ACHN (cell line): ENCODE results near the gene IL17A.
"Not testable (repeated sequence)": the region's sequence is repeated elsewhere in the genome, so short reads cannot be mapped to it uniquely, and the experiment has no call there.

Experiments
- DNase-seq: peaks from one replicate; pipeline ENCODE4 v3.0.0-alpha.2; 2015
- in situ Hi-C: cut with HindIII; loops from 2 replicates; pipeline ENCODE4 v1.10.0; 2017; ENCODE audit warnings: low sequenced_read_pairs, low pct_ligation_motif_present, low pct_unique_long_range_greater_than_20kb

Gene IL17A

DNA sequence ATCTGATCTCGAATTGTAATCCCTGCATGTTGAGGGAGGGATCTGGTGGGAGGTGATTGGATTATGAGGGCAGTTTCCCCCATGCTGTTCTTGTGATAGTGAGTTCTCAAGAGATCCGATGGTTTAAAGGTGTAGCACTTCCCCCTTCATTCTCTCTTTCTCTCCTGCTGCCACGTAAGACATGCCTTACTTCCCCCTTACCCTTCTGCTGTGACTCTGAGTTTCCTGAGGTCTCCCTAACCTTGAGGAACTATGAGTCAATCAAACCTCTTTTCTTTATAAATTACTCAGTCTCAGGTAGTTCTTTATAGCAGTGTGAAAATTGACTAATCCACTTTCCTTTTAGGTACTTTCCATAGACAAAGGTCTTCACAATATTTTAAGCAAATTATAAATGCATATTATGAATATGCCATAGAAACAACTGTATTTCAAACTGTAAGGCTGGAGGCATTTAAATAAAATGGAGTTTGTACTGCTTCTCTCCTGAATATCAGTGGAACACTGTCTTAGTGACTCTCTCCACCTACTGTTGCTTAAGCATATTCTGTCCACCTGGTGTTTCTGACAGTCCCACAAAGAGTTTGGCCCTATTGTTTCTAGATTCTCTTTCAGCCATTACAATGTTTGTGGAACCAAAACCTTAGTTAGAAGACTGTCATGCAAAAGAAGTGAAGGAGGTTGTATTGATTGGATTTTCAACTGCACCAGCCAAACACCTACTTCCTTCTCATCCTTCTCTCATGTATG lies 24.3 kb upstream of the IL17A start:
- DNase-seq = no peak
- in situ Hi-C loops = no loop called here

DNA sequence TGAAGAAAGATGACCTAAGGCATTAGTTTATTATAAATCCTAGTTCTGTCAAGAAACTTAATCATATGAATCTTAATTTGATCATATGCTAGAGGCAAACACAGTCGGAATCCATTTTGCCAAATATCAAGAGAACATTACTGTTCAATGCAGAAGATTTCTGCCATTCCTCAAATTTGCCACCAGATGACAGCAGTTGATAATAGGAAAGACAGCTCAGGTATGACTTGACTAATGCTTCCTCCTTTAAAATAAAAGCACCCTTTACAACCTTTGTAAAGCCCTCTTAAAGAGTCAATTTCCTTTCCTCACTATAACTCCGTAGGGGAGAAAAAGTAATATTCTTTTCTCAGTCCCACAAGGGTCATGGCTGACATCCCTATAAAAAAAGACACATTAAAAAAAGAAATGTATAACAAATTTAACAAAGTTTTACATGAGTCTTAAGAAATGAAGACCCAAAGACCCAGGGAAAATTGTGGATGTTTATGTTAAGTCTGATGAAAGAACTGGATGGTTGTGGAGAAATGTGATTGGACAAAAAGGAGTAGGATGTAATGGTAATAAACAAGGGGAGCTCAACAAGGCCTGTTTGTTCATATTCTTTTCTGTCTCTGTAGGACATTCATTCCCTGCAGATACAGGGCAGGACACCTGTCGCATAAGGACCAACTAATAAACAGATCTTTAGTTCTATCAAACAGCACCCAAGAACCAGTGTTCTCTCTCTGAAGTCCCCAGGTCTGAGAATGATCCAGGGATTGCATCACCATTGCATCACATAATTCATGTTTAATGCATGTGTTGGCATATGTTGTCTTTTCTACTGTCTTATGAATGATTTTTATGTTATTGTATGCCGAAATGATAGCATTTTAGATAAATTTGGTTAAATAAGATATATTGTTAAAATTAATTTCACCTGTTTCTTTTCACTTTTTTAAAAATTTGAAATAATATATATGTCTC lies 23.0 kb upstream of the IL17A start:
- in situ Hi-C loops = no loop called here
- DNase-seq = peak; percentile 43

DNA sequence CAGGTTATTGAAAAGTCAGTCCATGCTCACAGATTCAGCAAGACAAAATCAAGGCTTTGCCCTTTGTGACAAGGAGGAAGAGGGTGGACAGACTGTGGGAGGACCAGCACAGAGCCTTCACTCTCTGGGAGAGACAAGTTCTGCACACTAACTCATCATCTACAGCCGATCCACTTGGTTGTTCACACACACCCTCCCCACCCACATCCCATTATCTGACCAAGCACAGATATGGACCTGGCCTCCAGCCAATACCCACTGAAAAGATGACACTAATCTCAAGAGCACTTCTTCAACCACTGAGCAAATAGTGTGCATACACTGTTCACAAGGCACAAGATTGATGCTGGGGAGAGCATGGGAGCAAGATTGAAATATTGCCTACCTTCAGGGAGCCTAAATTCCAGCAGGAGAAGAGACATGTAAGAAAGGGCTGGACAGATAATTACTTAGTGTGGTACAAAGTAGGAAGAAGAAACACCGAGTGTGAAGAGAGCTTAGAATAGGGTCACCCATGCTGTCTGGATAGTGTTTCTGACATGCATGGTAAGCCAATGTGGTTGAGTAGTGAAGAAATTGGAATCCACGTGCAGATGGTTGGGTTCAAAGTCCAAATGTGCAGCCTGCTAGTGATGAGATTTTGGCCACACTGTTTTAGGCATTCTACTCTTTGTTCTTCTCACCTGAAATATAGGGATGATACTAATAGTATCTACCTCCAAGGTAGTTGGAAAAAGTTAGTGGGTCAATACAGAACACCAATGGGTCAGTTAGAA lies 21.7 kb upstream of the IL17A start:
- DNase-seq = no peak
- in situ Hi-C loops = no loop called here

DNA sequence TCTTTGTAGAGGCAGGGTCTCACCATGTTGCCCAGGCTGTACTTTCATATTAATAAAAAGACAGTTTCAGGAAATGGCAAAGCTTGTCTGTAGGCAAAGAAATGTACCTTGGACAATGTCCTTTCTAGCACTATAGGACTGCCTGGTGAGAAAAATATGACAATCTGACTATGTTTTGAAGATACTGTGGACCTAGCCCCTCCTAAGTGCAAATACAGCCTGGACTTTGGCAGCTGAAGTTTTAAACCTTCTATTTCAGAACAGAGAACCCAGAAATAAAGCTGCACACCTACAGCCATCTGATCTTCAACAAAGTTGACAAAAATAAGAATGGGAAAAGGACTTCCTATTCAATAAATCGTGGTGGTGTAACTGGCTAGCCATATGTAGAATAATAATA lies 18.9 kb upstream of the IL17A start:
- in situ Hi-C loops = no loop called here
- DNase-seq = no peak

DNA sequence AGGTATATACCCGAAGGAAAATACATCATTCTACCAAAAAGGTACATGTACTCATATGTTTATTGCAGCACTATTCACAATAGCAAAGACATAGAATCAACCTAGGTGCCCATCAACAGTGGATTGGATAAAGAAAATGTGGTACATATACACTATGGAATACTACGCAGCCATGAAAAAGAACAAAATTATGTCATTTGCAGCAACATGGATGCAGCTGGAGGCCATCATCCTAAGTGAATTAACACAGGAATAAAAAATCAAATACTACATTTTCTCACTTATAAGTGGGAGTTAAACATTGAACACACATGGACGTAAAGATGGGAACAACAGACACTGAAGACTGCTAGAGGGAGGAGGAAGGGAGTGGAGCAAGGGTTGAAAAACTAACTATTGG lies 17.8 kb upstream of the IL17A start:
- DNase-seq, in situ Hi-C loops: not testable (repeated sequence)

DNA sequence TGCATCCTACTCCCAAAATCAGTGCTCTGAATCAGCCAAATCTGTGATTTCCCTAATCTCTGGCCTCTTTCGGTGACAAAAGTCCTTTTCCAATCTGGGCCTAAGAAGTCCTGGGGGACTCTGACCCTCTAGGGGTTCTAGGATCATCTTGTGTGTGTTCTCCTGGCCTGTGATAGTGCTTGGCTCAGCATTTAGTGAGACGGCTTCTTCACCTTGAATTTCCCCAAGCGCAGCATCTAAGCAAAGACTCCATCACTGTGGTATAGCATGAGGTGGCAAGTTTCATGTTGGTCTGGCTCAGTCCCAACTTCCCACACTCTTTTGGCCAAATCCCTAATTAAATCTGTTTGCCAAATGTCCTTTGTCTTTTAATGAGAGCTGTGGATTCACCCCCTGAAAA lies 12.1 kb upstream of the IL17A start:
- in situ Hi-C loops = no loop called here
- no peak for DNase-seq

DNA sequence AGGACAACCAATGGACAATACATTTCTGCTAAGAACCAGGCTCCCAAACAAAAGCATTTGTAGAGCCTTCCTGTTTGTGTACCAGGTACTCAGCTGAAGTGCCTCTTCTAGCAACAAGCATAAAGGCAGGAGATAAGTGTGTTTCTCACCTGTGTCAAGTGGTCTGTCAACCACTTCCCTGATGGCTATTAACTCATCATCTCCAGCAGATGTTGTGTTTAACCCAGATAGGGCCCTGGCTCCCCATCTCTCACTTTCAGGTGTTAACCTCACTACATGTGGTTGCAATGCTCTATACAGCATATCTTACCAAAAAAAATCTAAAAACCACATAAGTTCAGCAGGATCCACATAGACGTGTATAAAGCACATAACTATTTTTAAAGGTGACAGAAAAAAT lies 9.6 kb upstream of the IL17A start:
- DNase-seq = no peak
- in situ Hi-C loops = no loop called here

DNA sequence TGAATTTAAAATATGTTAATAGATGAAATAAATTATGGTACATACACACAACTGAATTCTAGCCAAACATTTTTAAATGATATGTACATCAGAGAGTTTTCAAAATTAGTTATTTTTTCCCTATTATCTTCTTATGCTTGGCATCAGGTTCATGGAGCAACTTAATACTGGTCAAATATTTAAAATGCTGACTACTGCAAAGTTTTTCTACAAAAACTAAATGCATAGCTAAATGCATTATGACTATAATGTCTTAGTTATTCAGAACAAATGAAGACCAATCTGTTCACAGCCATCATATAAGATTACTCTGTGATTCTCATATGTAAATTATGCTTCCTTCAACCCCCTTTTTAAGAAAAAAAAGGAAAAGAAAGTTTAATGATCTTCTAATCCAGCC lies 8.2 kb upstream of the IL17A start:
- DNase-seq = no peak
- in situ Hi-C loops = no loop called here

DNA sequence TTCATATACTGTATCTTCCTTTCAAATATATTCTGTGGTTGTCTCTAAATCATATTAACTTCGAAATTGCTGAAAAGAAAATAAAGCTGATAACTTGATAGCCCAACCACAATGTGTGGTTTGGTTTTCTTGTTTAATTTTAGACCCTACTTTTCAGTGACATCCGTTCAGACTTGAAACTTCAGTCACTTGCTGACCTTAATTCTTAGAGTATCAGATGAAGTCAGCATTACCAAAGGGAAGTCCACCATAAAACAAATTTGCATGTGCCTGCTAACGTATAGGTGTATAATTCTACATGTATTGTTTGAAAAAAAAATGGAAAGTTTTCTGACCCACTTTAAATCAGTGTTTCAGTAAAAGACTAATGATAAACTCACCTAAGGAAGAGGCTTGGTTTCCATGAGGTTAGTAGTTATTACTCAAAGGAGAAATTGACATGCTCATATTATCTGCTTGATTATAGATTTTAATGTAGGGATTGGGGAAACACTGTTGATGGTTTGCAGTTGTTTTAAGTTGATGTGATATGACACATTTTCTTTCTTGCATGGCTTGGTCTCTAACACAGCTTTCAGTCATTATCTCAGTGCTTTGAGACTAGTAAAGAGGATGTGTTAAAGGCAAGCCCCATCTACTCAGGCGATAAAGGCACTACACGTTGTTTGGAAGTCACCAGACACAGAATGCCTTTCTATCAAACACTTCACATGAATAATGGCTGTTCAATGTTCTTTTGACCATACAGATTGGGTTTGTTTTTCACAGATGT lies 5.2 kb upstream of the IL17A start:
- in situ Hi-C loops = no loop called here
- no peak for DNase-seq

DNA sequence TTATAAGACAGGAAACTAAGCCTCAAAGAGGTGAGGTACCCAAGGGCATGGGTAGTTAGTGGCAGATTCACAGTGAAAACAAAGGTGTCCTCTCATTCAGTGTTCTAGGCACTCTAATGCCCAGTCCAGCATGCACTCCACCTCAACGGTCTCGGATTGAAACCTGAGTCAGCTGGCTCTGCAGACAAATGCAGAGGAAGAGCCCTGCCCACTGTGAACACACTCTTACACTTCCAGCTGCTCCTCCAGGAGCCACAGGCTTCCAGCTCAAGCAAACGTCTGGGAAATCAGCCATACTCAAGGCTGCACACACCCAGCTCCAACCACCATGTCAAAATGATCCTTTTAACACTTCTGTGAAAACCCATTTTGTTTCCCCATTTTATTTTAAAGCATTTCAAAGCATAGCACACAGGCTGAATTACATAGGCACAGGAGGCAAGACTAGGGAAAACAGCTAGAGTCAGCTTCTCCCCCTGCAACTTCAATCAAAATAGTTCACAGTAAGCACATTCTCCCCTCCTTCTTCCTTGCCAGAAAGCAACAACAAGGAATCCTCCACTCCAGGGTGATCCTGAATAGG lies 3.0 kb upstream of the IL17A start:
- DNase-seq = no peak

DNA sequence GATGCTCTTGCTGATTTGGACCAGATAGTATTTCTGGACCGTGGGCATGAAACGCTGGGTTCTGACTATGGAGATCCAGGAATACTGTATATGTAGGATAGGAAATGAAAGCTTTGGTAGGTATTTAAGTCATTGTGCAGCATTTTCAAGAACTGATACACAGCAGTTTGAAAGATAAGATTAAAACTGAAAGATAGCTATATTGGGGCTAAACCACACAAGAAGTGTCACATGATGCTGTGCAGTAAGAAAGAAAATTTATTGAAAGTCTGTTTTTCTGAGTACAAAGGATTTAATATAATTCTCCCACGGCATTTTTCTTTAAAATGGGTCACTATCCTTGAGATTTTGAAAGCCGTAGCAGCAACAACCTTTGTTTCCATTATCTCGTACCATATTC lies 305 bp downstream of the IL17A start:
- no peak for DNase-seq
- in situ Hi-C loops = no loop called here

More for the DNA sequence above, 3.0 kb upstream of the IL17A start:
- in situ Hi-C loops = no loop called here

DNA sequence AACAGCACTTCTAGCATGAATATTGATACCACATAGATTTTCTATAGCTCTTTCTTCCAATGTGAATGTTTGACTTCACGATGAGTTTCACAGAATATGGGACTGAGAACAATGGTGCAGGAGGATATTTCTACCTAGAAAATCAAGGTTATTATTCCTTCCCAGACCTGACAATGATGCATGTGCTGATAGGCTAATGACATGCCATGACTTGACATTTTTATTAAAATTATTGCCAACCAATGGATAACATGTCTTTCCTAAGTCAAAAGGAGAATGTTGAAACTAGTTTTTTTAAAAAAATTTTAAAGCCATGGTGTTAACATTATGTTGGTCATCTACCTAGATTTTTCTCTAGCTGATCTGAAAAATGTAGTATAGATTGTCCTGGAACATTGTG lies 923 bp downstream of the IL17A start:
- in situ Hi-C loops = no loop called here
- DNase-seq = no peak

DNA sequence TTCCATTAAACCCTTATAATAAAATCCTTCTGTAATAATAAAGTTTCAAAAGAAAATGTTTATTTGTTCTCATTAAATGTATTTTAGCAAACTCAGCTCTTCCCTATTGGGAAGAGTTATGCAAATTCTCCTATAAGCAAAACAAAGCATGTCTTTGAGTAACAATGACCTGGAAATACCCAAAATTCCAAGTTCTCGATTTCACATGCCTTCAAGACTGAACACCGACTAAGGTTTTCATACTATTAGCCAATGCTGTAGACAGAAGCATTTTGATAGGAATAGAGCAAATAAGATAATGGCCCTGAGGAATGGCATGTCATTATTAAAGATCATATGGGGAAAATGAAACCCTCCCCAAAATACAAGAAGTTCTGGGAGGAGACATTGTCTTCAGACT lies 3.8 kb downstream of the IL17A start:
- in situ Hi-C loops = no loop called here
- no peak for DNase-seq

DNA sequence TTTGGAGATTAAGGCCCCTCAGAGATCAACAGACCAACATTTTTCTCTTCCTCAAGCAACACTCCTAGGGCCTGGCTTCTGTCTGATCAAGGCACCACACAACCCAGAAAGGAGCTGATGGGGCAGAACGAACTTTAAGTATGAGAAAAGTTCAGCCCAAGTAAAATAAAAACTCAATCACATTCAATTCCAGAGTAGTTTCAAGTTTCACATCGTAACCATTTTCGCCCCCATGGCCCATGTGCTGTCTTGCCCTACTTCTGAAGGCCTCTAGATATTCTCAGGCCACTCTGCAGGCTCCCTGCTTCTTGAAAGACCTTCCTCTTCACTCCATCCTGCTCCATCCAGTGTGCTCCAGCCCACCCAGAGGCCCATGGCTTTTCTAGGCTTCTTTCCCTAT lies 4.2 kb downstream of the IL17A start:
- in situ Hi-C loops = no loop called here
- DNase-seq = no peak

DNA sequence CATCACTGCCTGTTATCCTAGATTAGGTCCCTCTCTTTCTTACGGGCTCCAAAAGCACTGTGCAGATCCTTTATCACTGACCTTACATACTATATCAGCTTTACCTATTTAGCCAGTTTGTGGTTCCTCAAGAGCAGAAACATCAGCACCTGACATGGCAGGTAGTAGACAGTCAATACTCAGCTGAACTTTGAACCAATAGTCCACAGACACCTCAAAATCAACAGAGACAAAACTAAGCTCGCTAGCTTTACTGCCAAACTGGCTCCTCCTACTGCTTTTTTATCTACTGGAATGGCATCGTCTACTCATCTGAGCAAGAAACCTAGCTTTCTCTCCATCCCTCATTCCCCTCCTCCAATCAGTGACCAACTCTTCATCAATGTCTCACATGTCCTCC lies 5.6 kb downstream of the IL17A start:
- in situ Hi-C loops = no loop called here
- DNase-seq = no peak

DNA sequence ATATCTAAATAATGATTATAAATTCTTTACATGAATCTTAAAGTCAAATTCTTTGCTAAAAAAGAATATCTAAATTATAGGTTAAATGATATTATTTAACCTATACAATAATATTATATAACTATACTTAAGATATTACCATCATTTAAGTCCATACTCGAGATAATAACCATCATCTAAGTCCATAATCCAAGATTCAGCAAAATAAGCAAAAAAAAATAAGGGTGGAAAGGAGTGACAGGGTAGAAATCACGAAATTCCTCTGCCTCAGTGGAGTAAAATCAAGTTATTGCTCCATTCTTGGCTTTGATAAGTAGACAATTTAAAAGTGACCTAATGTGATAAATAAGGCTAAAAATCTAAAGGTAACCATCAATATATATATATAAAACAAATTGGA lies 9.7 kb downstream of the IL17A start:
- in situ Hi-C loops = no loop called here
- DNase-seq = no peak

DNA sequence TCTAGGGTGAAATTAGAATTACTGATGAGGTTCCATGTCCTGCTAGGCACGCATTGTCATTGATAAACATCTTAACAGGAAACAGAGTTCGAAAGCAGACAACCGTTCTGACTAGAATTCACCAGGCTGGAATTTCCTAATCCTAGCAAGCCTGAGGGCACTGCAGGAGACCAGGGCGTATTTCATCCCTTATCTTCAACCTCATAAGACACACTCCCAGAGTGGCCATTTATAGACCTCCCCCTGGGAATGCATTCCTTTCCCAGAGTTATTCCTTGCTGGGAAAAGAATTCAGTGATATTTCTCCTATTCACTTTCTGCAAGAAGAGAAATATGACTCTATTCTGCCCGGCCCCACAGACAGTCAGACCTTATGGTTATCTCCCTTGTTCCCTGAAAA lies 13.9 kb downstream of the IL17A start:
- in situ Hi-C loops, DNase-seq: not testable (repeated sequence)

DNA sequence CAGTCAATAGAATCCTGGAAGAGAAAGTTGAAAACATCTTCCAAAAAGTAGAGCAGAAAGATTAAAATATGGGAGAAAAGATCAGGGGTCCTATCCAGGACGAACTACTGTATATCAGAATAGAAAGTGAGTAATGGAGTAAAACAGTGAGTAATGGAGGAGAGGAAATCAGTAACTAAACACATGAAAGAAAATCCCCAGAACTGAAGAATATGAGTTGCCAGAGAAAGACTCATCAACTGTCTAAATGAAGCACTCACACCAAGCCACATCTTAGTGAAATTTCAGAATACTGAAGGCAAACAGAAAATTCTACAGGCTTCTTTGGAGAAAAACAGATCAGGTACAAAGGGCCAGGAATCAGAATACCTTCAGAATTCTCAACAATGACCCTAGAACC lies 14.9 kb downstream of the IL17A start:
- in situ Hi-C loops = no loop called here

More for the DNA sequence above, 14.9 kb downstream of the IL17A start:
- no peak for DNase-seq
